ENCODE results near the gene MORN5.

The MORN5 gene

GRCh38 chr9:122144836-122145591, 14.7 kb upstream of the MORN5 start:
- DNase-seq: no peak

- no peak for DNase-seq
These were observed 14.2 kb upstream of the MORN5 start for GRCh38 chr9:122145592-122145863.

GRCh38 chr9:122151267-122151828, 8.4 kb upstream of the MORN5 start:
- no peak for DNase-seq

GRCh38 chr9:122155796-122156195, 3.9 kb upstream of the MORN5 start:
- DNase-seq: no peak

- DNase-seq: no peak
These were observed 1.5 kb upstream of the MORN5 start for GRCh38 chr9:122158202-122158601.

- DNase-seq: no peak
These were observed 178 bp downstream of the MORN5 start for GRCh38 chr9:122159925-122160246.

- no peak for DNase-seq
These were observed 2.7 kb downstream of the MORN5 start for GRCh38 chr9:122162415-122162814.

- DNase-seq: no peak
These were observed 4.6 kb downstream of the MORN5 start for GRCh38 chr9:122164286-122164685.

- no peak for DNase-seq
These were observed 8.6 kb downstream of the MORN5 start for GRCh38 chr9:122168356-122168755.

GRCh38 chr9:122172131-122172530, 12.4 kb downstream of the MORN5 start:
- DNase-seq: no peak

GRCh38 chr9:122173670-122174069, 14.0 kb downstream of the MORN5 start:
- DNase-seq: no peak

- no peak for DNase-seq
These were observed 17.2 kb downstream of the MORN5 start for GRCh38 chr9:122176916-122177315.

- no peak for DNase-seq
These were observed 19.5 kb downstream of the MORN5 start for GRCh38 chr9:122179054-122179689.

- DNase-seq: no peak
These were observed 20.0 kb downstream of the MORN5 start for GRCh38 chr9:122179690-122180074.

GRCh38 chr9:122180633-122181032, 20.9 kb downstream of the MORN5 start:
- no peak for DNase-seq

- DNase-seq: no peak
These were observed 23.8 kb downstream of the MORN5 start for GRCh38 chr9:122183501-122183900.

- DNase-seq: no peak
These were observed 24.8 kb downstream of the MORN5 start for GRCh38 chr9:122184551-122184950.

GRCh38 chr9:122186301-122186700, 26.6 kb downstream of the MORN5 start:
- DNase-seq: no peak

- DNase-seq: no peak
These were observed 27.2 kb downstream of the MORN5 start for GRCh38 chr9:122186777-122187470.

GRCh38 chr9:122188369-122188768, 28.7 kb downstream of the MORN5 start:
- DNase-seq: no peak

- DNase-seq: peak; percentile 4
These were observed 31.1 kb downstream of the MORN5 start for GRCh38 chr9:122190597-122191381.

GRCh38 chr9:122191584-122191983, 31.9 kb downstream of the MORN5 start:
- DNase-seq: no peak

- no peak for DNase-seq
These were observed 32.7 kb downstream of the MORN5 start for GRCh38 chr9:122192261-122192875.
